NCI-H2171 (cell line): Measurements from ENCODE around the gene DCAF4.
A peak's percentile ranks its signal among the peaks of the same experiment; 100 is the strongest.

Experiments used
- DNase-seq: peaks from one replicate; lab custom pipeline; 2025; lab: John Stamatoyannopoulos, UW

DCAF4 gene

DNA sequence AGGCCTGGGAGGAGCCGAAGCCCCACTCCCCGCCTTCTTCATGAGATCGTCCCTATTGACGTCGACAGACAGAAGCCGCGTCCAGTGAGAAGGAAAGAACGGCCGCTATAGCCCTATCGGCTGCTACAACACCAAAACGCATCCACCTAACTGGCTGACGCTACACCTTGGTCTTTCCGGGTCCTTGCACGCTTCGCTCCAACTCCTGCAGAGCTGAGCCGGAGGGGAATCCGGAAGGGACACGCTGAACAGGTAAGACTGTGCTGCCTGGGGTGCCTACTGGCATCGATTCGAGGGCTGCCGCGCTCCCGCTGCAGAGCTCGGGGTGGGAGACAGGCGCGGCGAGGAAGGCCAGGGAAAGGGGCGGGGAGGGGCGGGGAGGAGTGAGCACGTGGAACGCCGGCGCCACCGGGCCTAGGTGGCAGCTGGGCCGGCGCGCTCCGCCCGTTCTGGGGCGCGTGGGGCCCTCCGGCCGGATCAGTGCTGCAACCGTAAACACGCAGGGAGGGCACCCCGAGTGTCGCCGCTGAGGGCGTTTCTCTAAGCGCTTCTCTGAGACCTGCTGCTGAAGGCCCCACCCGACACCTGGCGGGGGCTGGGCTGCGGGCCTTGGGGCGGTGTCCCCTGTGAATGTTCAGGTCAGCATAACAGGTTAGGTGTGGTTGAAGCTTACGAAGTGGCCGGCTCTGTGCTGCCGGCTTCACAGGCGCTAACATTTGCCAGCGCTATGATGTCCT lies at the start of gene DCAF4:
DCAF4 (plus strand) TSS at position 173 of the 737 bp plus-strand sequence. CDS start 11,515 bp downstream, outside the sequence.
- peak; percentile 98 for DNase-seq

GRCh38 chr14:72876710-72877063 lies 49.6 kb upstream of the DCAF4 start:
- no peak for DNase-seq

DNA sequence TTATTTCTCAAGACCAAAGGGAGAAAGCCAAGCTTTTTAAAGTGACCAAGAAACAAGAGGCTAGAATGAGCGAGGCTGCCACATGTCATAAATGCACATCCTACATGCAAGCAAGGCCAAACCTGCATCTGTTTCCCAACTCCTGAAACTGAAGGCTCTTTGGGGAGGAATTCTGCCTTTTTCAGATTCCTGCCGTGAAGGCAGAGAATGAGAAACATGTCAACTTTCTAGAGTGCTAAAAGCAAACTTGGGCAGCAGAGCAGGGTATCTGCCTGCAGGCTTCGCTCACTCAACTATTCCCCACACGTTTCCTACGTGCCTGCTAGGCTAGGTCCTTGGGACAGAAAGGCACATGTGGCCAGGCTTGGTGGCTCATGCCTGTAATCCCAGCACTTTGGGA lies 47.5 kb upstream of the DCAF4 start:
- no peak for DNase-seq

DNA sequence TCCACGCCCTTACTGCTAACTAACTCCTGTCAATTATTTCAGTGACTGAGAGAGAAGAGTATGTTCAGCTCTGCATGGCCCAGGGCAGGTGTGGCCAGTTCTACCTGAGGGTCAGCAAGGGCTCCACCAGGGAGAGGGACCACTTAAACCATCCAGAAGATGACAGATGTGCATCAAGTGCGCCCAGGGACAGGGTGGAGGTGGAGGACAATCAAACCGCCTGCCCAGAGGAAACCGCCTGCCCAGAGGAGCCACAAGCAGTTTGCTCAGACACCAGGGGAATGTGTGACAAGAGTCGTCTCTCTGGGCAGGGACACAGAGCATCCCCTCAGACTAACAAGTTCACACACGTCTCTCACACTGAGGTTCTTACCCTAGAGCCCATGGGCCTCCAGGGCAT lies 46.8 kb upstream of the DCAF4 start:
- no peak for DNase-seq

- DNase-seq = no peak
These were observed 46.1 kb upstream of the DCAF4 start for GRCh38 chr14:72880164-72880563.

DNA sequence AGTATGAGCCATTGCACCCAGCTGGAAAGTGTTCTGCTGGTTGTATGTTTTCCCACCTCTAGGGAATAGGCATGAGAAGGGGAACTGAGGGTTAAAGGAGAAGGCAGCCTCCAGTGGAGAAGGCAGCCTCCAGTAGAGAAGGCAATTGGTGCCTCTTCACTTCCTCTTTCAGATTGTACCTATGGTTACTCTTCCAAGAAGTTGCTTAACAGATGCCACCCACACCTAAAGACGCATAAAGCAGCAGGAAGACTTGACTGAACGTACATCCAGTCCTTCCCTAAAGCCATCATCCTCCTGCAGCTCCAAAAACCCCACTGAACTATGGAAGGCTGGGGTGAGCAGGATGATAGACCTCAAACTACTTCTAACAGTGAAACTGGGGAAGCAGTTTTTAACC lies 45.4 kb upstream of the DCAF4 start:
- DNase-seq = no peak

DNA sequence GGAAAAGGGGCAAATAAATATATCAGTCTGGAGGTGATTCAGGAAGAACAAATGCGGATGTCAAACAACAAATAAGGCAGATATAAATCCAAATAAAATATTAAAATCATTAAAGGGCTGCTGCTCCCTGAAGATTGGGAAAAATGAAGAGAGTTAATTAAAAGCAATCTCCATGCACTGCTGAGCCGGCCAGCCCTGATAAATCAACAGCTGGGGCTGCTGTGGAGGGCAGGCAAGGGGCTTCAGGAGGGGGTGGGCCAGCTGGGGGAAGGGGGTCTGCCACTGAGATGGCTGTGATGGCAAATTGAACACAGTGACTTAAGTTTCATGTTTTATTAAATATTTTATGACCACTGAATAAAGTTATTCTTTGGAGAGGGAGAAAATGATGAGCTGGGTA lies 44.7 kb upstream of the DCAF4 start:
- no peak for DNase-seq

DNA sequence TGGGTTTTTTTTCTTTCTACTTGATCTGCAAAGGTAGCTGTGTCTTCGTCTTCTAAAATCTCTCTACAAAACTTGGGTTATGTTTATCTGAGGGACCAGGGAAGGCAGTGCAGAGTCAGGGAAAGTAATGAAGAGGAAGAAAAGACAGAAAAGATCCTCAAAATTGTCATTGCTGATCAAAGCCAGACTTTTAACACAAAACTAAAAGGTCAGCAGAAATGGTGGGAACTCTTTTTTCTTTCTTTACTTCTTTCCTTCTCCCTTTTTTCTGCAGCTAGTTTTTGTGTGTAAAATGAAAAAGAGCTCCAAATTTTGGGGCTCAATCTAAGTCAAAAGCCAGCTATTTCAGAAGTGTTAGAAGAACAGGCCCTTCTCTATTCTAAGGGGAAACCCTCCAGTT lies 44.2 kb upstream of the DCAF4 start:
- no peak for DNase-seq

GRCh38 chr14:72882463-72882862 lies 43.8 kb upstream of the DCAF4 start:
- no peak for DNase-seq

DNA sequence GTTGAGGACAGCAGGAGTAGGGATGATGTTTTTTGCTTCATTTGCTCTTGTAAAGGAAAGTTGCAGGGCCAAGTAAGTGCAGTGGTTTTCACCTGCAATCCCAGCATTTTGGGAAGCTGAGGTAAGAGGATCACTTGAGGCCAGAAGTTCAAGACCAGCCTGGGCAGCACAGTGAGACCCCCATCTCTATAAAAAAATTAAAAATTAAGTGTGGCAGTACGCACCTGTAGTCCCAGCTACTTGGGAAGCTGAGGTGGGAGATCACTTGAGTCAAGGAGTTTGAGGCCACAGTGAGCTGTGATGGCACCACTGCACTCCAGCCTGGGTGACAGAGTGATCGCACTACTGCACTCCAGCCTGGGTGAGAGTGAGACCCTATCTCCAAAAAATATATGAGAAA lies 43.2 kb upstream of the DCAF4 start:
- DNase-seq = no peak

DNA sequence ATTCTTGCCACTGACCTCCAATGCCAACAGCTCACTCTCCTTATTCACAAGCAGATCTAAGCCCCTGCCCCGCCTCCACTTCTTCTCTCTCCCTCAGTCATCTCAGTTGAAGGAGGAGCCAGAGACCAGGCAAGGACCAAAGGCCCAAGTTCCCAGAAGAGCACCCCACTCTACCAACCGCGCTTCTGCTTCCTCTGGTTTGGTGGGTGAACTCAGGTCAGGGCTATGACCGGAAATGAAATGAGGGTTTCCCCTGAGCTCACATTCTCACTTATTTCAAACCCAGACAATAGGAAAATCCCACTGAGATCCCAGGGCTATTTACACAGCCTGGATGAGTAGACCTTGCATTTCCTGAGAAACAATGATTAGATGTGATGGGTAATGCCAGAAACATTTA lies 42.3 kb upstream of the DCAF4 start:
- DNase-seq = no peak

DNA sequence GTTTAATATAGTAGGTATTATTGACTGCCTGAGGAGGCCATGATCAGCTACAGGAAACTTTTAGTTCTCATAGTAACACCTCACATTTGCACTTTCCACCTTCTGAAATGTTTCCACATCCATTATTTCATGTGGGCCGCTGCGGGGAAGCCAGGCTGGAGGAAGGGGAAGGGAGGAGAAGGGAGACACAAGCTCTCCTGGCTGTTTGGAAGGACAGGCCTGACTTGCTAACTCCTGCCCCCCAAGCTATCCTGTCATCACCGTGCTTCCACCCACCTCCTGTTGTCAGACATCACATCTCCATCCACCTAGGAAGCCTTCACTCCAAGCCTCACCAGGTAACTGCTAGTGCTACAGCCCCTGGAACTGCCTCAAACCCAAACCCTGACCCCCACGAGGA lies 41.9 kb upstream of the DCAF4 start:
- no peak for DNase-seq

DNA sequence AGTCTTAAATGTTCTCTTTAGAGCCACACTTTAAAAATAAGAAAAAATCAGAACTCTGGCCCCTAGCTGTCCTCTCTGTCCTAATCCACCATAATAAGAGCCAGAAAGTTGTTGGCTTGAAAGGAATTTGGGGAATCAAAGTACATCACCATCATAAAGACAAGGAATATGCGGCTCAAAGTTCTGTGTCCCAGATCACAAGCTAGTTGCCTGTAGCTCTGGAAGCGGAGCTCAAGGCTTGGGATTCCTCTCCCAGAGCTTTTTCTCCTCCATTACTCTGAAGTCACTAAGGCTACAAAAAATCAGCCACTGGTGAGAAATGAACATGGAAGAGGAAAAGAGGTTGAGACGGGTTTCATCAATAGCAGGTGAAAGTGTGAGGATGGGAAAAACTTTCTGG lies 38.8 kb upstream of the DCAF4 start:
- DNase-seq = no peak

- no peak for DNase-seq
These were observed 38.1 kb upstream of the DCAF4 start for GRCh38 chr14:72888192-72888591.

- DNase-seq = no peak
These were observed 37.5 kb upstream of the DCAF4 start for GRCh38 chr14:72888636-72889201.

GRCh38 chr14:72889366-72889765 lies 36.9 kb upstream of the DCAF4 start:
- no peak for DNase-seq

DNA sequence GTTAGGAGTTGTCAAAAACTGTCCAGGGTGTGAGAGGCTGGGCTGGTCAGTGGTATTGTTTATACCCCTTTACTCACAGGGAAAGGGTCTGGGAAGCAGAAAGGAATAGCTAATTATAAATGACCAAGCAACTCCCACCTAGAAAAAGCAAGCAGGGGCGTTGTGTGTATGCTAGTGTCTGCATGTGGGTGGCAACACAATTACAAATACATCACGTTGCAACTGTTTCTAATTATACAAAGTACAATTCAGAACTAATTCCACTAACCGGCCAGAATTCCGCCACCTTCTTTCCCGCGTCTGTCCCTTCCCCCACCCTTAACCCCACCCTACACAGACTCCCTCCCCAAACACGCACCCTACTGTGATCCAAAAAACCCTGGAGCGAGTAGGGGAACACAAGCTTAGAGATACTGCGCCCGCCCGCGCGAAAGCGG lies 34.6 kb upstream of the DCAF4 start:
- no peak for DNase-seq

DNA sequence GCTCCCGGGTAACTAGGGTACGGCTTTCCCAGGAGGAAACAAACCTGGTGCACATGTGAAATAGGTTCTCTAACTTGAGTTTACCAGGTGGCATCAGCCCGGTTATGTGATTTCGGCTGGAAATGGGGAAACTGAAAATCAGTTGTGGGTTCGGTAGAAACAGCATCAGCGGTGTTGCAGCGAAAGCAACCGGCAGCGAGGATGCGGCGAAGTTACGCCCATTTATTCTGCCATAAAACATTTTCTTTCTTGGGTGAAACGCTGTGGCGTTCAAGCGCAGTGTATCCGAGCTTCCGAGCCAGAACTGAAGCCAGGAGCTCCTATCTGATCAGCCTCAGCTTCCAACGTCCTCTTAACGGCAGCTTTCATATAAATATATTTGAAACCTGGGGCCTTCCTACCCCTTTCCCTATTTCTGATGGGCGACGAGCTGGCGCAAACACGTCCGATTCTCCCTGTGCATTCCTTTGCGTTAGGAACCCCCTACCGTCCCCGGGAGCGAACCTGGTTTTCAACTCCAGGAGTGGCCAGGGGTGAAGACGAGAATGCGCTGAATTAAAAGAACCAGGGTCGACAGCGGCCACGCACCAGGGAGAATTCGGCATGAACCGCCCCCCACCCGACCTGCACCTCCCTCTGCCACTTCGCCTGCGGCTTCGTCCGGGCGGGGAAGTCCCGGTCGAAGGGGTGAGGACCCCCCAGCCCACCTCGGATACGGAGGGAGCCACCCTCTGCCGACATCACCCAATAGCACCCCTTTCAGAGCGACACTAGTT lies 34.0 kb upstream of the DCAF4 start:
- peak; percentile 23 for DNase-seq

- DNase-seq = peak; percentile 12
These were observed 33.2 kb upstream of the DCAF4 start for GRCh38 chr14:72892879-72893635.

DNA sequence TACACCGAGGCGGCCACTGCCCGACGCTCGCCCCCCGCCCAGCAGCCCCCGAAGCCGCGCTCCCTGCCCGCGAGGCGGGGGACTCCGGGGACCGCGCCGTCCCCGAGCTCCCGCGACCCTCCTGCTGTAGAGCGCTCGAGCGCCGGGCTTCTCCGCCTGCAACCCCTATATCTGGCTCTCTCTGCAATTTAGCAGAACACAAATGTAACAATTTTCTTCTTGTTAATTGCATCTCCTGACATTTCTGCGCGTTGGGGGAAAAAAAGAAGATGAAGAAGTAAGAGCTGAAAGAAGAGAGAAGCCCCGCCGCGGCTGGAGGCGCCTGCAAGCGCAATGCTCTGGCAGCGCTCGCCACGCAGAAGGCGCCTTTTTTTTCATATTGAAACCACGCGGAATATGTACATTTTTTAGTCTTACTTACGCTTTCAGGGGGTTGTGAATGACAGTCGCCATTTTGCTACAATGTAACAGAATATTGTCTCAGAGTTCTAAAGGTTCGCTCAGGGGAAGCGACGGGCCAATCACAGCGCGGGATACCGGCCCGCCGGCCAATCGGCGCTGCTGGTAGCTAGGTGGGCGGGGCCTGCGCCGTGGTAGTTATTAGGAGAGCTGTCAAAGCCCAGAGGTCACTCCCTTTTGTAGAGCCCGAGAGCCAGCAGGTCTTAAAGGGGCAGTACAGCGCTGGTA lies 32.5 kb upstream of the DCAF4 start, which contains the start of gene DPF3:
DPF3 (minus strand) TSS at position 466 of the 687 bp plus-strand sequence; CDS start at position 453, 13 bp downstream.
- peak; percentile 93 for DNase-seq

- DNase-seq = no peak
These were observed 32.0 kb upstream of the DCAF4 start for GRCh38 chr14:72894323-72894622.
